Activated CD8-positive, alpha-beta T cell treated with anti-CD3 and anti-CD28 coated beads for 36 hours (primary cell): ENCODE measurements around the gene NDOR1. TPM values are rescaled to one million over a fixed set of nuclear protein-coding genes. Genes with fewer than 3 reads are reported as not detected.

ENCODE experiments used
- ATAC-seq: fragments of 200-7000 bp; cut with Tn5 transposase; one replicate; pipeline ENCODE4 v1.10.0; 2021; ENCODE audit warnings: mild to moderate bottlenecking, moderate library complexity
- CTCF ChIA-PET: fragments of 350-600 bp; sonication (Branson Sonifier 250); formaldehyde crosslinking; loops from one replicate; lab custom pipeline; 2021; ENCODE audit warnings: antibody characterized with exemption; lab: Charles Lee
- POLR2A ChIA-PET: fragments of 350-600 bp; sonication (Branson Sonifier 250); formaldehyde crosslinking; loops from one replicate; lab custom pipeline; 2021; ENCODE audit warnings: antibody characterized with exemption; lab: Charles Lee
- DNase-seq: peaks from one replicate; pipeline ENCODE4 v3.0.0-alpha.2; 2020
- H3K27ac Mint-ChIP-seq: one replicate; pipeline ENCODE4 v1.8.0; 2021; ENCODE audit warnings: mild to moderate bottlenecking, mixed read lengths
- H3K27me3 Mint-ChIP-seq: one replicate; pipeline ENCODE4 v1.8.0; 2021; ENCODE audit warnings: mixed read lengths
- H3K36me3 Mint-ChIP-seq: one replicate; pipeline ENCODE4 v1.8.0; 2021; ENCODE audit warnings: low read depth, mixed read lengths
- H3K4me1 Mint-ChIP-seq: one replicate; pipeline ENCODE4 v1.8.0; 2021; ENCODE audit warnings: low read depth, mixed read lengths
- H3K4me3 Mint-ChIP-seq: one replicate; pipeline ENCODE4 v1.8.0; 2021; ENCODE audit warnings: mild to moderate bottlenecking, moderate library complexity, mixed read lengths
- H3K9me3 Mint-ChIP-seq: one replicate; pipeline ENCODE4 v1.8.0; 2021; ENCODE audit warnings: mixed read lengths
- intact Hi-C: fragments of 100-400 bp; cut with micrococcal nuclease; formaldehyde crosslinking; loops from one replicate; pipeline ENCODE4 v1.10.0; 2022
- total RNA-seq, 2 experiments: library from RNA; stranded (reverse); gene quantifications; one replicate each; pipeline ENCODE4 v1.2.3, GENCODE V29; 2021
- TF ChIP-seq, protein P1 (sequence below): fragments of 200-600 bp; IDR thresholded peaks from one replicate; pipeline ENCODE4 v1.8.0; 2022; ENCODE audit warnings: antibody characterized with exemption, mild to moderate bottlenecking

NDOR1 gene
- total RNA-seq, 2 experiments from 2014 or later = 29.5 to 30.7 TPM

DNA sequence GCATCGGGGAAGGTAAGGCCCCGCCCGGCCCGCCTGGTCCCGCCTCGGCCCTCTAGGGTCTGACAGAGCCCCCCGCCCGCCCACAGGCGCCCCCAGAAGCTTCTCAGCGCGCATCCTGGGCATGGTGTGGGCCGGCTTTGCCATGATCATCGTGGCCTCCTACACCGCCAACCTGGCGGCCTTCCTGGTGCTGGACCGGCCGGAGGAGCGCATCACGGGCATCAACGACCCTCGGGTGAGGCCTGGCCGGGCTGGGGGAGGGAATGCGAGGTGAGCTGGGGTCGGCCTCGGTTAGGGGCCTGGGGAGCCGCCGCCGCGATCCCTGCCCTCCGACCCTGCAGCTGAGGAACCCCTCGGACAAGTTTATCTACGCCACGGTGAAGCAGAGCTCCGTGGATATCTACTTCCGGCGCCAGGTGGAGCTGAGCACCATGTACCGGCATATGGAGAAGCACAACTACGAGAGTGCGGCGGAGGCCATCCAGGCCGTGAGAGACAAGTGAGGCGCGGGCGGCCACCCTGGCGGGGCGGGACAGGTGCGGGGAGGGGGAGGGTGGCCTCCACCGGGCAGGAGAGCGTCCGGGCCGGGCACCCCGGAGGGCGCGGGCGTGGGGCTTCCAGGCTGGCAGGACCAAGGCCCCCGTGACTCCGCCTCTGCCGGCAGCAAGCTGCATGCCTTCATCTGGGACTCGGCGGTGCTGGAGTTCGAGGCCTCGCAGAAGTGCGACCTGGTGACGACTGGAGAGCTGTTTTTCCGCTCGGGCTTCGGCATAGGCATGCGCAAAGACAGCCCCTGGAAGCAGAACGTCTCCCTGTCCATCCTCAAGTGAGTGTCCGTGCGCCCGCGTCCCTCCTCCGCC lies 42.8 kb upstream of the NDOR1 start:
- Mint-ChIP-seq H3K4me1 (peaks cover 14% of the 10 kb centered on the region), H3K27ac (no peak overlapping the region), H3K27me3 (peaks cover 45% of the 10 kb centered on the region), H3K4me3 (no peak overlapping the region), H3K9me3 (no peaks in the 10 kb centered on the region), H3K36me3 (no peaks in the 10 kb centered on the region)
- DNase-seq (no peak), ATAC-seq (no peak)
- ChIA-PET CTCF (interaction anchor here (0.7 kb wide), 1 partner anchor 65 kb away, joined by 3 read pairs; the partner anchor contains the start of gene RNF224), POLR2A (interaction anchor here (0.7 to 1.0 kb wide), 2 partner anchors 12 to 88 kb away, joined by 3 read pairs; partner anchors contain the start of gene STPG3)
- intact Hi-C loops = no loop called here
- TF ChIP-seq, protein P1, sequence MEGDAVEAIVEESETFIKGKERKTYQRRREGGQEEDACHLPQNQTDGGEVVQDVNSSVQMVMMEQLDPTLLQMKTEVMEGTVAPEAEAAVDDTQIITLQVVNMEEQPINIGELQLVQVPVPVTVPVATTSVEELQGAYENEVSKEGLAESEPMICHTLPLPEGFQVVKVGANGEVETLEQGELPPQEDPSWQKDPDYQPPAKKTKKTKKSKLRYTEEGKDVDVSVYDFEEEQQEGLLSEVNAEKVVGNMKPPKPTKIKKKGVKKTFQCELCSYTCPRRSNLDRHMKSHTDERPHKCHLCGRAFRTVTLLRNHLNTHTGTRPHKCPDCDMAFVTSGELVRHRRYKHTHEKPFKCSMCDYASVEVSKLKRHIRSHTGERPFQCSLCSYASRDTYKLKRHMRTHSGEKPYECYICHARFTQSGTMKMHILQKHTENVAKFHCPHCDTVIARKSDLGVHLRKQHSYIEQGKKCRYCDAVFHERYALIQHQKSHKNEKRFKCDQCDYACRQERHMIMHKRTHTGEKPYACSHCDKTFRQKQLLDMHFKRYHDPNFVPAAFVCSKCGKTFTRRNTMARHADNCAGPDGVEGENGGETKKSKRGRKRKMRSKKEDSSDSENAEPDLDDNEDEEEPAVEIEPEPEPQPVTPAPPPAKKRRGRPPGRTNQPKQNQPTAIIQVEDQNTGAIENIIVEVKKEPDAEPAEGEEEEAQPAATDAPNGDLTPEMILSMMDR = no peak

DNA sequence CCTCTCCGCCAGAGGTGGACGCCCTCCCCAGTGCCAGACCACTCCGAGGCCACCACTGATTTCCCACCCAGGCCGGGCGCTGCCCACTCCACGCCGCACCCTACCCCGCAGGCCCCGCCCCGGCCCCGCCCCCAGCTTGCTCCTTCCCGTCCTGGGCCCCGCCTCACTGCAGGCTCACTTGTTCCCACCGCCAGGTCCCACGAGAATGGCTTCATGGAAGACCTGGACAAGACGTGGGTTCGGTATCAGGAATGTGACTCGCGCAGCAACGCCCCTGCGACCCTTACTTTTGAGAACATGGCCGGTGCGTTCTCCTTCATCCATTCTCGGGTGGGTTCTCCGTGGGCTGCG lies 42.2 kb upstream of the NDOR1 start:
- CTCF ChIA-PET = no interaction called here
- Mint-ChIP-seq H3K27me3 (peaks cover 39% of the 10 kb centered on the region), H3K27ac (no peak overlapping the region), H3K4me1 (peaks cover 9% of the 10 kb centered on the region), H3K9me3 (no peaks in the 10 kb centered on the region), H3K36me3 (no peaks in the 10 kb centered on the region), H3K4me3 (no peak overlapping the region)
- ATAC-seq (no peak), DNase-seq (no peak)
- TF ChIP-seq, protein P1 = no peak
- intact Hi-C loops = no loop called here
- POLR2A ChIA-PET = interaction anchor here (0.7 to 1.0 kb wide), 2 partner anchors 11 to 88 kb away, joined by 3 read pairs; partner anchors contain the start of gene STPG3

DNA sequence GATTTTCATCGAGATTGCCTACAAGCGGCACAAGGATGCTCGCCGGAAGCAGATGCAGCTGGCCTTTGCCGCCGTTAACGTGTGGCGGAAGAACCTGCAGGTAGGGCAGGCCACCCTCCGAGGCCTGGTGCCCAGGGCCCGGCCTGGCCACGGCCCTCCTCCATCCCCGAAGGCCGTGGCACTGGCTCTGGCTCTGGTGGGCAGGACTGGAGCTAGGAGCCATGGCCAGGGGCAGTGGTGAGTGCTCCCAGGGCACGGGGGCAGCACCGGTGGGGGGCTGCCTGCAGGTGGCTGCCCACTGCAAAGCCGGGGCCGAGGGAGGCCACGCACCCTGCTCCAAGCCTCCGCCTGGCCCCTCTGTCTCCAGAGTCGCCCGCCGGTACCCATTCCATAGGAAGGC lies 41.7 kb upstream of the NDOR1 start:
- CTCF ChIA-PET = no interaction called here
- ATAC-seq (no peak), DNase-seq (no peak)
- Mint-ChIP-seq H3K4me3 (no peak overlapping the region), H3K4me1 (peaks cover 8% of the 10 kb centered on the region), H3K27me3 (peaks cover 37% of the 10 kb centered on the region), H3K9me3 (no peaks in the 10 kb centered on the region), H3K27ac (no peak overlapping the region), H3K36me3 (no peaks in the 10 kb centered on the region)
- intact Hi-C loops = no loop called here
- POLR2A ChIA-PET = no interaction called here
- TF ChIP-seq, protein P1 = no peak

DNA sequence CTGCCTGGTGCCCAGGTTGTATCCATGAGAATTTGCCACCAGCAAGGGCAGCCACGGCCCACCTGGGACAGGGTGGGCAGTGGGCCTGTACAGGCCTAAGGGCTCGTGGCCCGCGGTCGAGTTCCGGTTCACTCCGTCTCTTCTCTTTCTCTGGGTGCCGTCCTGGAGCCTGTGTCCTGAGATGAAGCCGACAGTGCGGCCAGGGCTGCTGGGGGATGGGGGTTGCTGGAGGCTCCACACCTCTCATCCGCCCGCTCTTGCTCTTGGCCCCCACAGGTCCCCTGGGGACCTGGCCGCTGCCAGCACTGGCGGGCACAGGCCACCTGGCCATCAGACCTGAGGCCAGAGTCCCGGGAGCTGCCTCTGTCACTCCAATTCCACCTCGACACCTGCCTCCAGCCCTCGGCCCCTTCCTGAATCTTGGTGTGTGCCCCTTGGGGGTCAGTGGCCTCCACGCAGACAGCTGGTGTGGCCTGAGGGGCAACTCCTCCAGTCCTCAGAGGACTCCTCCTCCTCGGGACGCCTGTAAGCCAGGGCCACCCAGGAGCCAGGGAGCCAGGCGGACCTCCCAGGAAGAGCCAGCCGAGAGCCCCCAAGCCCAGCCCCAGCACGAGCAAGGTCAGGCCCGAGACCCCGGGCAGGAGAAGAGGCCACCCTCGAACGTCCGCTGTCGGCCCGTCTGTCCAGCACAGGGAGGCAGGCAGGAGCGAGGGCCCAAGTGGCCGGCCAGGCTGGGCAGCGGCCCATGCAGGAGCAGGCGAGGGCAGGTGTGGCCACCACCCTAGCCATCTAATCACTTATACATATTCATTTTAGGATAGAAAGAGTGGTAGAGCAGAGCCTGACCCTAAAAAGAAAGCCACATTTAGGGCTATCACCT lies 40.9 kb upstream of the NDOR1 start:
- Mint-ChIP-seq H3K9me3 (no peaks in the 10 kb centered on the region), H3K27me3 (peaks cover 34% of the 10 kb centered on the region), H3K27ac (no peak overlapping the region), H3K4me3 (no peak overlapping the region), H3K4me1 (peaks cover 4% of the 10 kb centered on the region), H3K36me3 (no peaks in the 10 kb centered on the region)
- no peak for ATAC-seq
- TF ChIP-seq, protein P1 = no peak
- ChIA-PET CTCF (interaction anchor here (1.1 kb wide), 1 partner anchor 118 kb away, joined by 3 read pairs; no protein-coding TSS in a partner anchor), POLR2A (no interaction called here)
- intact Hi-C loops = no loop called here
- no peak for DNase-seq
